HG02642 (cell line): ENCODE results near the gene MAP3K15.
"Not testable (repeated sequence)": the region's sequence is repeated elsewhere in the genome, so short reads cannot be mapped to it uniquely, and the experiment has no call there.

Experiments used
- ATAC-seq: cut with Tn5 transposase; IDR thresholded peaks from one replicate; pipeline ENCODE4 v1.9.1; 2021; ENCODE audit warnings: mild to moderate bottlenecking; ENCODE audit not compliant: unreplicated experiment, poor library complexity

MAP3K15 gene

DNA sequence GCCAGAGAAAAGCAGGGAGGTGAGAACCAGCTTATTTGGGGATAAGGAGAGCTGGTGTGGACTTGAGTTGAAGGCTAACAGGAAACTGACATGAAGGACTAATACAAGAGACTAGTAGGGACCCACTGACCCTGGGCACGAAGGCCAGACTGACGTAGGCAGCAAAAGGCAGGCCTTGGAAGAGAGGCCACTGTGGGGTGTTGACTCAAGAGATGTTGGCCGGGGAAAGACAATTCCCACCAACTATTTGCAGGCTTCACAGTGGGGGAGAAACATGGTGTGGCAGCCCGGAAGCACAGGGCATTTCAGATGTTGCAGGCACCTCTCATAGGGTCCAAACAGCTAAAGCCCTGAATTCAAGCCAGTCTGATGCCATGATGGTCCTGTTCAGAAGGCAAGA lies 24.4 kb upstream of the MAP3K15 start:
- ATAC-seq = no peak

- no peak for ATAC-seq
Observed at GRCh38 chrX:19535476-19535875, 20.2 kb upstream of the MAP3K15 start.

GRCh38 chrX:19532709-19533108 lies 17.4 kb upstream of the MAP3K15 start:
- no peak for ATAC-seq

- no peak for ATAC-seq
Observed at GRCh38 chrX:19517965-19518364, 2.7 kb upstream of the MAP3K15 start.

DNA sequence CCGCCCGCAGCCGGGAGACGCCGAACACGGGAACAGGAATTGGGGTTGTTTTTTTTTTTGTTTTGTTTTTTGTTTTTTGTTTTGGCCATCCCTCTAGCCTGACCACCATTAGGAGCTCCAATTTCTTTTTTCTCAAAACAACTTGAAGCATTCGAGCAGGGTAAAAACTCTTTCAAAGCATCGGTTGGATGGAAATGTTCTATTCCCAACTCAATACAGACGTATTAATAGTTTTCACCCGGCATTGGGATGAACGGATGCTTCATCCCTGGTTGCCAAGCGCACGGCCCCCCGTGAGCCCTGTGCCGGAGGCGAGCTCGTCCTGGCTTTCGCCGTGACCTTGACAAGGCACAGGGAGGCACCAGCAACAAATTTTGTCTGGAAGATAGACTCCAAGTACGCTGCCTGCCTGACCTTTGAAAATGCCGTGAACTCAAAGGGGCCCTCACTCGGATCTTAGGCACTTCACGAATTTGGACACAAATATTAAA lies 352 bp upstream of the MAP3K15 start:
- ATAC-seq = no peak

- no peak for ATAC-seq
Observed at GRCh38 chrX:19513383-19513782, 1.9 kb downstream of the MAP3K15 start.

GRCh38 chrX:19512961-19513360 lies 2.3 kb downstream of the MAP3K15 start:
- ATAC-seq = no peak

DNA sequence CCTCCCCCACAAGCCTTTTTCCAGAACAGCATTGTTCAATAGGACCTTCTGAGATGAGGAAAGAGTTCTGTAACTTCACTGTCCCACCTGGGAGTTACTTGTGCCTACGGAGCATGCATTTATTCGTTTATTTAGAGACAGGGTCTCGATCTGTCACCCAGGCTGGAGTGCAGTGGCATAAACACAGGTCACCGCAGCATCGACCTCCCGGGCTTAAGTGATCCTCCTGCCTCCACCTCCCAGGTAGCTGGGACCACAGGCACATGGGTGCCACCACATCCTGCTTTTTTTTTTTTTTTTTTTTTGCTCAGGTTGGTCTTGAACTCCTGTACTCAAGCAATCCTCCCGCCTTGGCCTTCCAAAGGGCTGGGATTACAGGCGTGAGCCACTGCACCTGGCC lies 2.9 kb downstream of the MAP3K15 start:
- no peak for ATAC-seq

- ATAC-seq = not testable (repeated sequence)
Observed at GRCh38 chrX:19511796-19512195, 3.5 kb downstream of the MAP3K15 start.

DNA sequence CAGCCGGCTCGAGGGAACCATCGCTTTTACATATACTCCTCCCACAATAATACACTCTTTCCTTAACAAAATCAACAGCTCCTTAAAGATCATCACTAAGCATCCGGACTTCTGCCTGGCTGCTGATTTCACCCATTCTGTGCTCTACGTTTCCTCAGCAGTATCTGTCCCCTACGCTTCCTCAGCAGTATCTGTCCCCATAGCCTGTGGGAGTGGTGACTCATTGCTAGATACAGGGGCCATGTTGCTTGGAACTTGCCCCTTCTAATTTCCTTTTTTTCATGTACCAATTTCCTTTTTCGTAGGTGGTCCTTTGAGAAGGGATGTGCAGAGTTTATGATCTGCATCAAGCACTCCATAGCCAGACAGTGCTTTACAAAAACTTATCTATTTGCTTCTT lies 18.6 kb downstream of the MAP3K15 start:
- no peak for ATAC-seq

DNA sequence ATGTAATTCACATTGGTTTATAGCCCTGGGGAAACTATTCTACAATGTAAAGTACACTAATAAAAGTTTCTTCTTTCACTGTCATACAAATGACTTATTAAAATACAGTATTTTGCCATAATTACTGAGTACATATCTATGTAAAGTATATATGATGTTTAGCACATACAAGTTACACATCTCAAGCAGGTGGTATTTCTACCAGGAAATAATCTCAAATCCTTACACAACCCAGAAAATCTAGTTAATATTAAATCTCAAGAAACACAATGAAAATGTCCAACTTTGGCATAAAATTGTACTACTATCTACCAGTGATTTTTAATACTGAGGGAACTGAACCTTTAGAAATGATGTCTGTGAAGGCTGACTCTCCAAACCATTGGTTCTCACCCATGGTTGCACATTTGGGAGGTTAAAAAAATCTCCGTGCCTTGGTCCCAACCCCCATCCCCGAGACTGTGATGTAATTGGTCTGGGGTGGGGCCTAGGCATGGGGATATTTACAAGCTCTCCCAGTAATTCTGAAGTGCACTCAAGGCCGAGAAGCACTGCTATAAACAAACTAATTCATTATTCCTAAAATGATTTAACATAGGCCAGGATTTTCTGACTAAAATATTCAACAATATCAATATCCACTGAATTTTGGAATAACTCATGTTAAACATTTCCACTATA lies 27.6 kb downstream of the MAP3K15 start:
- no peak for ATAC-seq

DNA sequence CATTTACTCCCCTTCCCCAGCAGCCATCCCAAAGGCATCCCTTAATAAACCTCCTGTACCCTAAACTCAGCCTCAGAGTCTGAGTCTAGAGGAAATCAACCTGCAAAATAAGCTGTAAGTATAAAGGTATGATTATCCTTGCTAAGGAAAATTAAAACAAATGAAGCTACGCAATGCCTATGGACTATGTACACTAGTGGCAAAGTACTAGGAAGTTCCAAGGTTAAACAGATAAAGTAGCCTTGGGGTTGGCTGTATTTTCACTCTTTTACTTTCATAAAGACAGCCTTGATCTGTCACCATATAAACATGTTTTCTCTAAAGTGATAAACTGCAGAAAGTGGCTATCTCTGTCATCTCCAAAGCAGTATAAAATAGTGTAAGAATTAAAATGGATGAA lies 35.9 kb downstream of the MAP3K15 start:
- no peak for ATAC-seq

DNA sequence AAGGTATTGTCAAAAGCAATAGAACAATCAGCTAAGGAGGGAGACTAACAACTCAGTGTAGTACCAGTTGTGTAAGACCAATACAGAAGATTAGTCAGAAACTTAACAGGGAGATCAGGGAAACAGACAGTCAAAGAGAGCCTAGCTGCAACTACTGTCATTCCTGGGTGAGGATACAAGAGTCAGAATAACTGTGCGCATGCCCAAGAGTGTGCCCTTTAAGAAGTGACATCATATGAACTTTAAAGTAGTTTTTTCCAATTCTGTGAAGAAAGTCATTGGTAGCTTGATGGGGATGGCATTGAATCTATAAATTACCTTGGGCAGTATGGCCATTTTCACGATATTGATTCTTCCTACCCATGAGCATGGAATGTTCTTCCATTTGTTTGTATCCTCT lies 46.9 kb downstream of the MAP3K15 start:
- ATAC-seq = not testable (repeated sequence)

GRCh38 chrX:19462879-19463278 lies 52.4 kb downstream of the MAP3K15 start:
- no peak for ATAC-seq

DNA sequence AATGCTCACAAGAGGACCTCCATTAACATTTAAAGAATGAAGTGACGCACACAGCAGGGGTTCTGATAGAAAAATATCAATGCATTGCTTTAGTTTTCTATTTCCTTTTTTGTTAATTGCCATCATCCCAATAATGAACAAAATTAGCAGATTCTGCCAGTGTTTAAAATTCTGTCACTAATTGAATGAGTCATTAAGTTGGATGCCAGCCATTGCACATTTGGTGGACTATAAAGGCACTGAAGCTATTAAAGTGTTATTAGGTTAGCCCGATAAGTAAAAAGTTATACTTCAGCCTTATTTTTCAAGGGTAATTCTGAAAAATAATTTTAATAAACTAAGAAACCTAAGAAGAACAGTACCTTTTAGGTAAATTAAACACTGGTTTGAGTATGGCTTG lies 53.1 kb downstream of the MAP3K15 start:
- no peak for ATAC-seq

GRCh38 chrX:19457662-19458061 lies 57.6 kb downstream of the MAP3K15 start:
- ATAC-seq = no peak

- ATAC-seq = no peak
Observed at GRCh38 chrX:19448077-19448476, 67.2 kb downstream of the MAP3K15 start.

DNA sequence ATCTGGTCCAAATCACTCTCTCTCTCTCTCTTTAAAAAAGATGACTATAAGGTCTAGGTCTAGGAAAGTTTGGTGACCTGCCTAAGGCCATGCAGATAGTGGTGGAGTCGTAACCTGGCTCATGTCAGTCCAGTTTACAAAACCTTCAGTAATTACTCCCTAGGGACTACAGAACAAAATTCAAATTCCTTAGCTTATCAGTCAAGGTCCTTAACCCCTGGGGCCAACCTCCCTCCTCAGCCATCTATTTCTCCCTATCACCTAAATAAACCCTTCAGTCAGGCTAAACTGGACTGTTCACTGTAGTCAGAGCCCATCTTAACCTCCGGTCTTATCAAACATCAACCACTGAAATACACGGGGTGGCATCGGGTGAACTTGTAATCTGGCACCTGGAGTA lies 68.9 kb downstream of the MAP3K15 start:
- ATAC-seq = no peak

- ATAC-seq = not testable (repeated sequence)
Observed at GRCh38 chrX:19445772-19446171, 69.5 kb downstream of the MAP3K15 start.

- ATAC-seq = no peak
Observed at GRCh38 chrX:19443869-19444526, 71.3 kb downstream of the MAP3K15 start.

- ATAC-seq = no peak
Observed at GRCh38 chrX:19440713-19441112, 74.6 kb downstream of the MAP3K15 start.

DNA sequence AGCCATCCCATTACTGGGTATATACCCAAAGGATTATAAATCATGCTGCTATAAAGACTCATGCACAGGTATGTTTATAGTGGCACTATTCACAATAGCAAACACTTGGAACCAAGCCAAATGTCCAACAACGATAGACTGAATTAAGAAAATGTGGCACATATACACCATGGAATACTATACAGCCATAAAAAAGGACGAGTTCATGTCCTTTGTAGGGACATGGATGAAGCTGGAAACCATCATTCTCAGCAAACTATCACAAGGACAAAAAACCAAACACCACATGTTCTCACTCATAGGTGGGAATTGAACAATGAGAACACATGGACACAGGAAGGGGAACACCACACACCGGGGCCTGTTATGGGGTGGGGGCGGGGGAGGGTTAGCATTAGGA lies 92.6 kb downstream of the MAP3K15 start:
- ATAC-seq = not testable (repeated sequence)
